ENCODE measurements around the gene SKP1. TPM values are rescaled to one million over a fixed set of nuclear protein-coding genes. Genes with fewer than 3 reads are reported as not detected.

The SKP1 gene
- total RNA-seq, 1 experiment from 2014 or later: 411 TPM

DNA sequence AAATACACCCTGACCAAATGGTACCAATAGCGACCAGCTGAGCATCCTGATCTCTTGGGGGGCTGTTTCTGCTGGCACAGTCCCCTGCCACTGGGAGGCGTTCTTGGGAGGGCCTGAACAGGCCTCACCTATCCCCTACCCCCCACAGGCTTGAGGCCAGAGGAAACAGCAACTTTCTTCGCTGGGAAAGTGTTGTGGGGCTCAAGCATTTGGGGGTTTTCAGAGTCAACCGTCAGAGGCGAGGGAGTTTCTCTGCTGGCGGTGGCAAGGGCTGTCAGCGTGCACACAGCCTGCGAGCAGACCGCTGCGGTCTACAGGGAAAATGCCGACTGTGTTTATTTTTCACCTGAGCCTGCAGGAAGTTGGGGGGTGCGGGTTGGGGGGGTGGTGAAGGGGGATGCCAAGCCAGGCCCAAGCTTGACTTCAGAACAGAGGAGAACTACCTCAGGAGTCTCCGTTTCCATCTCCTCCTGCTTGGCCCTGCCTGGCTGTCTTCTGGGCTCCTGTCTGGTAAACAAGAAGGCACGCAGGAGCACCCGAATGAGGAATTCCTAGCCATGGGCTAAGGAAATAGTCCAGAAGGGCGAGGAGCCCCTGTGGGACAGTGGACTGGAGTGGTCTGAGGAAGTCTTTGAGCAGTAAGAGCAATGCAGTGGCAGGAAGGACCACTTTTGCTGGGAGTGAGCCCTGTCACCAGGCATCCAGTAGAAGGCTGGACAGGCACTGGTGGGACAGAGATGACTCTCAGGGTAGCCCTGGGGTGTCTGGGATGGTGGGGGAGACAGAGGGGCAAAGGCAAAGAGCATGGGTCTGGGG lies 44.2 kb downstream of the SKP1 start:
- peaks cover 21% of the 10 kb centered on the region for H3K36me3 Mint-ChIP-seq (ENCODE audit: insufficient read depth, unreplicated experiment)
- H3K27me3 Mint-ChIP-seq (ENCODE audit: unreplicated experiment): no peaks in the 10 kb centered on the region
- H3K27ac Mint-ChIP-seq (ENCODE audit: unreplicated experiment): no peak overlapping the region
- no peak overlapping the region for H3K4me3 Mint-ChIP-seq (ENCODE audit: low read depth, unreplicated experiment)
- intact Hi-C loops (cut with micrococcal nuclease; ENCODE audit: unreplicated experiment): no loop called here
- BruUV-seq (replicated peaks): no TSS peak
- no peak for DNase-seq
- CTCF ChIA-PET: interaction anchor here (0.6 kb wide), 1 partner anchor 8 kb away, joined by 3 read pairs; no protein-coding TSS in a partner anchor
- H3K9me3 Mint-ChIP-seq (ENCODE audit: low read depth, unreplicated experiment): no peaks in the 10 kb centered on the region
- TF ChIP-seq CTCF (IDR thresholded peaks at IDR 0.05; ENCODE audit: unreplicated experiment): no peak
- no peaks in the 10 kb centered on the region for H3K4me1 Mint-ChIP-seq (ENCODE audit: low read depth, unreplicated experiment)

GRCh38 chr5:134131578-134132350 lies 45.0 kb downstream of the SKP1 start:
- no TSS peak for BruUV-seq (replicated peaks)
- Mint-ChIP-seq H3K4me1 (ENCODE audit: low read depth, unreplicated experiment) (no peaks in the 10 kb centered on the region), H3K9me3 (ENCODE audit: low read depth, unreplicated experiment) (no peaks in the 10 kb centered on the region), H3K27me3 (ENCODE audit: unreplicated experiment) (no peaks in the 10 kb centered on the region), H3K27ac (ENCODE audit: unreplicated experiment) (no peak overlapping the region), H3K36me3 (ENCODE audit: insufficient read depth, unreplicated experiment) (peaks cover 29% of the 10 kb centered on the region), H3K4me3 (ENCODE audit: low read depth, unreplicated experiment) (no peak overlapping the region)
- no peak for DNase-seq
- CTCF ChIA-PET: interaction anchor here (0.6 to 0.8 kb wide), 2 partner anchors 9 to 1793 kb away, joined by 3 read pairs; no protein-coding TSS in a partner anchor
- no peak for TF ChIP-seq CTCF (IDR thresholded peaks at IDR 0.05; ENCODE audit: unreplicated experiment)
- intact Hi-C loops (cut with micrococcal nuclease; ENCODE audit: unreplicated experiment): no loop called here

DNA sequence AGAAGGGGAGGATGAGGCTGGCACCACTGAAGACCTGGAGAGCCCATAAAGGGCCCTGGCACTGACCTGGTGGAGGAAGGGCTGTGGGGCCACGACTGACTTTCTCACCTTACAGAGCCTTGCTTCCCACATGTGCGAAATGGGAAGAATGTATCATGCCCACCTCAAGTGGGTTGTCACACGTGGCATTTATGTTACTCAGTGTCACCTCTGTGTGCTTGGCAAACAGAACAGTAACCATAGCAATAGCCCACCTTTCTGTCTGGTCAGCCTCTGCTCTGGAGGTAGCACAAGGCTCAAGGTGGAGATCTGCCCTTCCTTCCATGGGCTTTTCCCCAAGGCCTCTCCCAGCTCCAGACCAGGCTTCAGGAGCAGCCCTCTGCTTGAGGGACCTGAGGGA lies 45.6 kb downstream of the SKP1 start:
- H3K27ac Mint-ChIP-seq (ENCODE audit: unreplicated experiment): no peak overlapping the region
- BruUV-seq (replicated peaks): no TSS peak
- no peak for TF ChIP-seq CTCF (IDR thresholded peaks at IDR 0.05; ENCODE audit: unreplicated experiment)
- CTCF ChIA-PET: interaction anchor here (0.8 kb wide), 1 partner anchor 1794 kb away, joined by 3 read pairs; no protein-coding TSS in a partner anchor
- no peaks in the 10 kb centered on the region for H3K9me3 Mint-ChIP-seq (ENCODE audit: low read depth, unreplicated experiment)
- DNase-seq: no peak
- intact Hi-C loops (cut with micrococcal nuclease; ENCODE audit: unreplicated experiment): no loop called here
- no peaks in the 10 kb centered on the region for H3K27me3 Mint-ChIP-seq (ENCODE audit: unreplicated experiment)
- peaks cover 33% of the 10 kb centered on the region for H3K36me3 Mint-ChIP-seq (ENCODE audit: insufficient read depth, unreplicated experiment)
- no peak overlapping the region for H3K4me3 Mint-ChIP-seq (ENCODE audit: low read depth, unreplicated experiment)
- peaks cover 3% of the 10 kb centered on the region for H3K4me1 Mint-ChIP-seq (ENCODE audit: low read depth, unreplicated experiment)

DNA sequence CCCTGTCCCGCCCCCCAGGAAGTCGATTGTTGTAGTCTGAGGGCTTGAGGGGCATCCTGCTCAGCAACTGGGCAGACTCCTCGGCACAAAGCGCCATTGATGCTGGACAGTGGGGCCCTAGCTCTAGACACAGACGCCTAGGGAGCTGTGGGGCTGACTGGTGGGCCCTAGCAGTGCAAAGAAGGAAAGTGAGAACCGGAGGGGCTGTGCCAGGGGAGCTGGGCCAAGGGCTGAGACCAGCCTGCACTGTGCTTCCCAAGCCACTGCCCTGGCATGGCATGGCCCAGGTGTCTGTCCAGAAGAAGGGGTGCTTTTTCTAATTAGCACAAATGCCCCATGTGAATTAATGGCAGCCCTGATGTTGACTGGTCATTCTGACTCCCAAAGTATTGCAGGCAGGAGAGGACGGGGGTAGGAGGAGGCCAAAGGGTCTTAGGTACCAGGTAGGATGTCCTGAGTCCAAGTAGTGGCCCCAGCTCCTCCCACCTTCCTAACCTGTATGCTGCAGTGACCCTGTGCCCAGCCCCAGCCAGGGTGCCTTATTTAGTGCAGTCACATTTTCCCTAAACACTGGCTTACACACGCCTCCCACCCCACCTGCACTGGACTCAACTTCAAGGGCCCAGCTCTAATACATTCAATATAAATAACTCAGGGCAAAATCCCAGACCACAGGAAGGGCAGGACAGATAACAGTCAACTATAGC lies 46.4 kb downstream of the SKP1 start:
- Mint-ChIP-seq H3K4me3 (ENCODE audit: low read depth, unreplicated experiment) (no peak overlapping the region), H3K36me3 (ENCODE audit: insufficient read depth, unreplicated experiment) (peaks cover 36% of the 10 kb centered on the region), H3K9me3 (ENCODE audit: low read depth, unreplicated experiment) (no peaks in the 10 kb centered on the region), H3K27me3 (ENCODE audit: unreplicated experiment) (no peaks in the 10 kb centered on the region), H3K4me1 (ENCODE audit: low read depth, unreplicated experiment) (peaks cover 11% of the 10 kb centered on the region), H3K27ac (ENCODE audit: unreplicated experiment) (no peak overlapping the region)
- BruUV-seq (replicated peaks): no TSS peak
- CTCF ChIA-PET: interaction anchor here (0.5 to 1.2 kb wide), 2 partner anchors 11 to 85 kb away, joined by 4 to 7 read pairs; no protein-coding TSS in a partner anchor
- intact Hi-C loops (cut with micrococcal nuclease; ENCODE audit: unreplicated experiment): no loop called here
- DNase-seq: no peak
- no peak for TF ChIP-seq CTCF (IDR thresholded peaks at IDR 0.05; ENCODE audit: unreplicated experiment)

Measured in Calu3 (cell line).